Measurements from ENCODE around the gene SLC38A8.

SLC38A8 gene

DNA sequence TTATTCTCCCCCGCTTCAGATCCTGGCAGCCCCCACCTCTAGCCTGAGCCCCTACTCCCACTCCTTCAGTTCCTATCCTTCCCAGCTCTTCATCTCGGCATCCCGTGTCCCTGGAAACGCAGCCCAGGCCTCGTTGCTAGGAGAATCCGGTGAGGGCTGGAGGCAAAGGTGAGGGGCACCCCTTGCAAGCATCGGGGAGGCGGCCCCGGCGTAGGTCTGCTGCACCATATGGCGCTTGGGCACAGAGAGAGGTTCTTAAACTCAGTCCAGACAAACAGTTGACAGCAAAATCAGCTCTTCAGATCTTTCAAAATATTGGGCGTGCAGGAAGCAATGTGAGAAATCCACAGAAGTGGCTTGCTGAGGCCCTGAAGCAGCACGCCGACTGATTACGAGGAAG is 15.0 kb downstream of the SLC38A8 start:
- no peak overlapping the region for H3K27ac ChIP-seq (ENCODE audit: low read depth, low read length, severe bottlenecking)

DNA sequence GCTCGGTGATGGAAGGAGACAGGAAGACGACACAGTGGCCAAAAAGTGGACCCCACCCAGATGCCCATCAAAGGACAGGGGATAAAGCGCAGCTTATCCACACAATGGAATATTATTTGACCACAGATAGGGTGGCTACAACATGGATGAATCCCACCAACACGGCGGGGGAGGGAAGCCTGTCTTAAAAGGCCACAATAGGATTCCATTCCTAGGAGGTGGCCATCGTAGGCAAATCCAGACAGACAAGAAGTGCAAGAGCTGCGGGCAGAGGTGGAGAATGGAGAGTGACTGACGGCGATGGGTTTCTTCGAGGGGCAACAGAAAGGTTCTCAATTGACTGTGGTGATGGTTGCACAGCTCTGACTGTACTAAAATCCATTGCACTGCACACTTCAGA is 16.0 kb downstream of the SLC38A8 start:
- H3K27ac ChIP-seq (ENCODE audit: low read depth, low read length, severe bottlenecking), result no peak overlapping the region
- H3K4me1 ChIP-seq (ENCODE audit: control insufficient read depth, insufficient read depth, low read length, poor library complexity, severe bottlenecking), result no peaks in the 10 kb centered on the region
- 77 to 82% methylated on average over 8 to 9 of the region's 10 CpGs for WGBS, 2 experiments (ENCODE audit: insufficient coverage in 2 of 2)
- H3K4me3 ChIP-seq (ENCODE audit: extremely low read depth, insufficient read depth, low read length, poor library complexity, severe bottlenecking), result no peak overlapping the region
- H3K36me3 ChIP-seq (ENCODE audit: control insufficient read depth, insufficient read depth, low read length), result no peaks in the 10 kb centered on the region
- H3K9me3 ChIP-seq (ENCODE audit: control insufficient read depth, low read length), result peaks cover 12% of the 10 kb centered on the region

More for the DNA sequence above, 15.0 kb downstream of the SLC38A8 start:
- WGBS, 2 experiments (ENCODE audit: insufficient coverage in 2 of 2), result 93% methylated on average over 11 to 14 of the region's 15 CpGs
- peaks cover 2% of the 10 kb centered on the region for H3K9me3 ChIP-seq (ENCODE audit: control insufficient read depth, low read length)
- H3K36me3 ChIP-seq (ENCODE audit: control insufficient read depth, insufficient read depth, low read length), result no peaks in the 10 kb centered on the region
- no peaks in the 10 kb centered on the region for H3K4me1 ChIP-seq (ENCODE audit: control insufficient read depth, insufficient read depth, low read length, poor library complexity, severe bottlenecking)
- no peak overlapping the region for H3K4me3 ChIP-seq (ENCODE audit: extremely low read depth, insufficient read depth, low read length, poor library complexity, severe bottlenecking)

DNA sequence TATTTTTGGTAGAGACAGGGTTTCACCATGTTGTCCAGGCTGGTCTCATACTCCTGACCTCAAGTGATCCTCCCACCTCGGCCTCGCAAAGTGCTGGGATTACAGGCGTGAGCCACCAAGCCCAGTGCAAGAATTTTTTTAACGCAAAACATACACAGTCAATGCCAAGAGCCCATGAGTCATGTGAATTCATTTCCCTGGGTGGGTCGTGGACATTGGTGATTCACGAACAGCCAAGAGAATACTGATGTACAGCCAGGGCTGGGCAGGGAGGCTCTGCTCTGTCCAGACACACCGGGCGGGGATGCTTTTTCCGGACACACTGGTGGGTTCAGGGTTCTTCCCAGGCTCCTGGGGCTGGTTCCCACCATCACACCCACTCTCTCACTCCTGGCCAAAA is 17.7 kb downstream of the SLC38A8 start:
- Histone ChIP-seq H3K4me1 (ENCODE audit: control insufficient read depth, insufficient read depth, low read length, poor library complexity, severe bottlenecking) (no peaks in the 10 kb centered on the region), H3K4me3 (ENCODE audit: extremely low read depth, insufficient read depth, low read length, poor library complexity, severe bottlenecking) (no peak overlapping the region), H3K36me3 (ENCODE audit: control insufficient read depth, insufficient read depth, low read length) (no peaks in the 10 kb centered on the region), H3K27ac (ENCODE audit: low read depth, low read length, severe bottlenecking) (no peak overlapping the region), H3K9me3 (ENCODE audit: control insufficient read depth, low read length) (peaks cover 17% of the 10 kb centered on the region)
- 78 to 91% methylated on average over 9 of the region's 9 CpGs for WGBS, 2 experiments (ENCODE audit: insufficient coverage in 2 of 2)

DNA sequence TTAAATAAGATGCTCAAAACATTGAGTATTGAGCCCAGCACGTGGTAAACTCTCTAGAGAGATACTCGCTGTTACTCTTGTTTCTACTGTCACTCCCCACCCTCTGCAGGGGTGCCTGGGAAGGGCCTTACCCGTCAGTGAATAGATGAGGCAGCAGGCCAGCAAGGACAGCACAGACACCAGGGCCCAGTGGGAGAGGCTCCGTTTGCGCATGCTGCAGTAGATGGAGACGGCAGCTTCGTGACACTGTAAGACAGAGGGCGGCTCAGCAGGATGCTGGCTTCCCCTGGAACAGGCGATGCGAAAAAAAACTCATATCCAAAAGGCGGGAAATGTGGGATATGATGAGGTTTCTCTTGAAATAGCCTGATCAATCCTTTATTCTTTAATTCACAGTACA is 20.0 kb downstream of the SLC38A8 start:
- Histone ChIP-seq H3K9me3 (ENCODE audit: control insufficient read depth, low read length) (peaks cover 17% of the 10 kb centered on the region), H3K4me3 (ENCODE audit: extremely low read depth, insufficient read depth, low read length, poor library complexity, severe bottlenecking) (no peak overlapping the region), H3K36me3 (ENCODE audit: control insufficient read depth, insufficient read depth, low read length) (no peaks in the 10 kb centered on the region), H3K27ac (ENCODE audit: low read depth, low read length, severe bottlenecking) (no peak overlapping the region), H3K4me1 (ENCODE audit: control insufficient read depth, insufficient read depth, low read length, poor library complexity, severe bottlenecking) (no peaks in the 10 kb centered on the region)
- 70 to 80% methylated on average over 7 of the region's 11 CpGs for WGBS, 2 experiments (ENCODE audit: insufficient coverage in 2 of 2)

DNA sequence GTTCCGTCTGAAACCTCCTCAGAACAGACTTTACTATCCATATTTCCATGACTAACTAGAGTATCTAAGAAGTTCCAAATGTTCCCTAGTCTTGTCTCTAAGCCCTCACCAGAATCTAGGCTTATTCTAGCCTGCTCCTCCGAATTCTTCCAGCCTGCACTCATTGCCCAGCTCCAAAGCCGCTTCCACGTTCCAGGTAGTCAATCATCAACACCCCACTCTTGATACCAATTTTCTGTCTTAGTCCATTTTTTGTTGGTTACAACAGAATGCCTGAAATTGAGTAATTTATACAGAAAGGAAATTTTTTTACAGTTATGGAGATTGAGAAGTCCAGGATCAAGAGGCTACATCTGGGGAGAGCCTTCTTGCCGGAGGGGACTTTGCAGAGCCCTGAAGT is 21.1 kb downstream of the SLC38A8 start:
- H3K27ac ChIP-seq (ENCODE audit: low read depth, low read length, severe bottlenecking), result no peak overlapping the region
- H3K36me3 ChIP-seq (ENCODE audit: control insufficient read depth, insufficient read depth, low read length), result no peaks in the 10 kb centered on the region
- H3K4me3 ChIP-seq (ENCODE audit: extremely low read depth, insufficient read depth, low read length, poor library complexity, severe bottlenecking), result no peak overlapping the region
- 60 to 90% methylated on average over 3 of the region's 5 CpGs for WGBS, 2 experiments (ENCODE audit: insufficient coverage in 2 of 2)
- no peaks in the 10 kb centered on the region for H3K4me1 ChIP-seq (ENCODE audit: control insufficient read depth, insufficient read depth, low read length, poor library complexity, severe bottlenecking)
- peaks cover 17% of the 10 kb centered on the region for H3K9me3 ChIP-seq (ENCODE audit: control insufficient read depth, low read length)

DNA sequence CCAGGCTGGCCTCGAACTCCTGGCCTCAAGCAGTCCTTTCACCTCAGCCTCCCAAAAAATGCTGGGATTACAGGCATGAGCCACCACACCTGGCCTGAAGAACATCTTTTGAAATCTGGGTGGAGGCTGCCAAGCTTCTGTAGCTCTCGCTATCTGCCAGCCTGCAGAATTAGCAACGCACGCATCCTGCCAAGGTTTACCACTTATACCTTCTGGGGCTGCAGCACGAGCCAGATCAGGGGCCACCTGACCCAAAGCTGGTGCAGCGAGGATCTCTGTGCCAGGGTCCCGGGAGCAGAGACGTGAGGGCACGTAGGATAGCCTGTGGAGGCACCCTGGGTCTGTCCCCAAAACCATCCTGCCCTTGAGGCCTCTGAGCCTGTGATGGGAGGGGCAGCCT is 22.2 kb downstream of the SLC38A8 start:
- H3K9me3 ChIP-seq (ENCODE audit: control insufficient read depth, low read length), result peaks cover 17% of the 10 kb centered on the region
- H3K4me3 ChIP-seq (ENCODE audit: extremely low read depth, insufficient read depth, low read length, poor library complexity, severe bottlenecking), result no peak overlapping the region
- H3K36me3 ChIP-seq (ENCODE audit: control insufficient read depth, insufficient read depth, low read length), result no peaks in the 10 kb centered on the region
- WGBS, 2 experiments (ENCODE audit: insufficient coverage in 2 of 2), result 92 to 93% methylated on average over 6 to 9 of the region's 9 CpGs
- H3K4me1 ChIP-seq (ENCODE audit: control insufficient read depth, insufficient read depth, low read length, poor library complexity, severe bottlenecking), result no peaks in the 10 kb centered on the region
- H3K27ac ChIP-seq (ENCODE audit: low read depth, low read length, severe bottlenecking), result no peak overlapping the region

DNA sequence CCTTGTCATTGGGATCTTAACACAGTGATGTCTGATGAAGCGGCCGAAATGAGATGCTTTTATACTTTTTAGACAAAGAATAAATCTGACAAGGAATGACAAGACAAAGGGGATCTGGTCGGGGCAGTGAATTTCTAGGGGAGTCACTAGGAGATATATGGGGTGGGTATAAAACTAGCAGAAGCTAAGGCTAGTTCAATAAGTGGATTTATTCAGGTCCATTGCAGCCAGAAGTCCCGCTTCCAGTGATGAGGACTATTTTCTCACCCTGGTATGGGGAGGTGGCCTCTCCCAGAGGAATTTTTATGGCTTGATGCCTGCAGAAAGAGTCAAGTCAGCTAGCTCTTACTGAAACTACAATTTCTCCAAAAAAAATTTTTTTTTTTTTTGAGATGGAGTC is 23.9 kb downstream of the SLC38A8 start:
- Histone ChIP-seq H3K9me3 (ENCODE audit: control insufficient read depth, low read length) (peaks cover 17% of the 10 kb centered on the region), H3K36me3 (ENCODE audit: control insufficient read depth, insufficient read depth, low read length) (no peaks in the 10 kb centered on the region), H3K27ac (ENCODE audit: low read depth, low read length, severe bottlenecking) (no peak overlapping the region), H3K4me3 (ENCODE audit: extremely low read depth, insufficient read depth, low read length, poor library complexity, severe bottlenecking) (no peak overlapping the region), H3K4me1 (ENCODE audit: control insufficient read depth, insufficient read depth, low read length, poor library complexity, severe bottlenecking) (no peaks in the 10 kb centered on the region)
- WGBS, 2 experiments (ENCODE audit: insufficient coverage in 2 of 2), result 97 to 98% methylated on average over 4 of the region's 4 CpGs

DNA sequence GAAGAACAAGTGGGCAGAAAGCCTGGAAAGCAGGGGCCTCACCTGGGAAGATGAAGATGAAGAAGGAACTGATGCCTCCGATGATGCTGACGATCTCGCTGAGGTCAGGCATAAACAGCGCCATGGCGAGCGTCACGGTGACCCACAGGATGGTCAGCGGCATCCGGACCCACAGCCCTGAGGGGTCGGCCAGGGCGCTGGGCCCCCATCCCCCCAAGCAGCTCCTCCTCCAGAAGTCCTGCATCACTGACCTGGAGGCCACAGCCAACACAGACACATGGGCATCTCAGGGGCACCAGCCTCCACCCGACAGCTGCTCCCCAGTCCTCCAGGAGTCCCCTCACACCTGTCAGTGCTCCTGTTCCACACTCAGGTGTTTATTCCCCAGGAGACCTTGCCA is 26.1 kb downstream of the SLC38A8 start:
- 94 to 96% methylated on average over 10 to 12 of the region's 12 CpGs for WGBS, 2 experiments (ENCODE audit: insufficient coverage in 2 of 2)
- Histone ChIP-seq H3K4me1 (ENCODE audit: control insufficient read depth, insufficient read depth, low read length, poor library complexity, severe bottlenecking) (no peaks in the 10 kb centered on the region), H3K4me3 (ENCODE audit: extremely low read depth, insufficient read depth, low read length, poor library complexity, severe bottlenecking) (no peak overlapping the region), H3K9me3 (ENCODE audit: control insufficient read depth, low read length) (peaks cover 3% of the 10 kb centered on the region), H3K36me3 (ENCODE audit: control insufficient read depth, insufficient read depth, low read length) (no peaks in the 10 kb centered on the region), H3K27ac (ENCODE audit: low read depth, low read length, severe bottlenecking) (no peak overlapping the region)

DNA sequence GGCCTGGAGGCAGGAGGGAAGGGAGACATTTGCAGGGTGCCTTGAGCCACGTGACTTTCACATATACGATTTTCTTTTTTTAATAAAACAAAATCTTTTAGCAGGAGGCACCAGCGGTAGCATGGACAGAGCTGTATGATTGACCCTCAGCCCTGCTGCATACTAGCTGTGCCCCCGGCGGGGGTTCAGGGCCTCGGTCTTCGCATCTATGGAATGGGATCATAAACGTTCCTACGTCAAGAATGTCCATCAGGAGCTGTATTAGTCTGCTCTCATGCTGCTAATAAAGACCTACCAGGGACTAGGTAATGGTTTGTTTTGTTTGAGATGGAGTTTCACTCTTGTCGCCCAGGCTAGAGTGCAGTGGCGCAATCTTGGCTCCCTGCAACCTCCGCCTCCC is 27.2 kb downstream of the SLC38A8 start:
- WGBS, 2 experiments (ENCODE audit: insufficient coverage in 2 of 2), result 91% methylated on average over 8 to 10 of the region's 12 CpGs
- H3K27ac ChIP-seq (ENCODE audit: low read depth, low read length, severe bottlenecking), result no peak overlapping the region
- H3K4me3 ChIP-seq (ENCODE audit: extremely low read depth, insufficient read depth, low read length, poor library complexity, severe bottlenecking), result no peak overlapping the region
- no peaks in the 10 kb centered on the region for H3K9me3 ChIP-seq (ENCODE audit: control insufficient read depth, low read length)
- H3K4me1 ChIP-seq (ENCODE audit: control insufficient read depth, insufficient read depth, low read length, poor library complexity, severe bottlenecking), result no peaks in the 10 kb centered on the region
- no peaks in the 10 kb centered on the region for H3K36me3 ChIP-seq (ENCODE audit: control insufficient read depth, insufficient read depth, low read length)

DNA sequence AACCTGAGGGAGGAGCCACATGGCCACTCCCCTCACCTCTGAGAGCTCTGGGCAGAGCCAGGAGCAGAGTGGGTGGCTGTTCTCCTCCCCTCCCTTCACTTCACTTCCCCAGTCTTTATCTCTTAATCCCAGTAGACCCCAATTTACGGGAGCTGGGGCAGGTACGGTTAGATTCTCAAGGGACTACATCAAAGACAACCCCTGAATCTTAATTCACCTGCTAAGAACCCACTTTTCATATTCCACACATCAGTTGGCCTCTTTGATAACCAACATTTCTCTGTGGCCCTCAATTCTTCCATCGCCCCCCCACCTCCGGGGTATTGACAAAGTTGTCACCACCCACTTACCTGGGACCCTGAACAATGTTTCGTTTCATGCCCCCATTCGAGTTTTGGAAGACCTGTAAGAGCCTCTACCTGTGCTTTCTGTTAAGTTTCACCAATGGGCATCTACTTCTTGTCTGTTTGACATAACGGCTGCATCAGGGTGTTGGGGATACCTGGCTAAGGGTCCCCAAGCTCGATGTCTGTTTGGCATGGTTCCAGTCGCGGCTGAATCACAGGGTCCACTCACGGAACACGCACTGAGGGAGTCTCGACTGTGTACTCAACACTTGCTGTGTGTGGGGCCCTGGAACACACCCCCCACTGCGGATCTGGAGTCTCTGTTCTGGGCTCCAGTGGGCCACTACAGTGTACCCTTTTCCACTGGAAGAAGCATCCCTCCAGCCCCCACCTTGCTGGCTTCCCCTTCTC is 27.8 kb downstream of the SLC38A8 start:
- Histone ChIP-seq H3K4me3 (ENCODE audit: extremely low read depth, insufficient read depth, low read length, poor library complexity, severe bottlenecking) (no peak overlapping the region), H3K4me1 (ENCODE audit: control insufficient read depth, insufficient read depth, low read length, poor library complexity, severe bottlenecking) (no peaks in the 10 kb centered on the region), H3K9me3 (ENCODE audit: control insufficient read depth, low read length) (no peaks in the 10 kb centered on the region), H3K27ac (ENCODE audit: low read depth, low read length, severe bottlenecking) (no peak overlapping the region), H3K36me3 (ENCODE audit: control insufficient read depth, insufficient read depth, low read length) (no peaks in the 10 kb centered on the region)
- WGBS, 2 experiments (ENCODE audit: insufficient coverage in 2 of 2), result 80 to 91% methylated on average over 11 to 13 of the region's 14 CpGs

DNA sequence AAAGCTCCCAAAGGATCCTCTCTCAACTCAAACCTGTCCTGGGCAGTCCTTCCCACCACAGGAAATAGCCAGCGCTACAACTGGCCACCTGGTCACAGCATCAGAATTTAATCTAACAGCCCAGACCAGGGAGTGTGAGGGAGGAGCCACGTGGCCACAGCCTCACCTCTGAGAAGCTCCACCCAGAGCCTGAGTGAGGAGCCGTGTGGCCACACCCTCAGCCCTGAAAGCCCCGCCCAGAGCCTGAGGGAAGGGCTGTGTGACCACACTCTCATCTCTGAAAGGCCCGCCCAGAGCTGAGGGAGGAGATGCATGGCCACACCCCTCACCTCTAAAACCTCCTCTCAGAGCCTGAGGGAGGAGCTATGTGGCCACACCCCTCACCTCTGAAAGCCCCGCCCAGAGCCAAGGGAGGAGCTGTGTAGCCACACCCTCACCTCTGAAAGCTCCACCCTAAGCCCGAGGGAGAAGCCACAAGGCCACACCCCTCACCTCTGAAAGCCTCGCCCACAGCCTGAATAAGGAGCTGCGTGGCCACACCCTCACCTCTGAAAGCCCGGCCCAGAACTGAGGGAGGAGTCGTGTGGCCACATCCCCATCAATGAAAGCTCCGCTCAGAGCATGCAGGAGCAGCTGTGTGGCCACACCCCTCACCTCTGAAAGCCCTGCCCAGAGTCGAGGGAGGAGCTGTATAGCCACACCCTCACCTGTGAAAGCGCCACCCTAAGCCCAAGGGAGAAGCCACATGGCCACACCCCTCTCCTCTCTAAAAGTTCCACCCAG is 28.6 kb downstream of the SLC38A8 start:
- Histone ChIP-seq H3K27ac (ENCODE audit: low read depth, low read length, severe bottlenecking) (no peak overlapping the region), H3K36me3 (ENCODE audit: control insufficient read depth, insufficient read depth, low read length) (no peaks in the 10 kb centered on the region), H3K9me3 (ENCODE audit: control insufficient read depth, low read length) (no peaks in the 10 kb centered on the region), H3K4me1 (ENCODE audit: control insufficient read depth, insufficient read depth, low read length, poor library complexity, severe bottlenecking) (no peaks in the 10 kb centered on the region), H3K4me3 (ENCODE audit: extremely low read depth, insufficient read depth, low read length, poor library complexity, severe bottlenecking) (no peak overlapping the region)
- WGBS, 2 experiments (ENCODE audit: insufficient coverage in 2 of 2), result 16 to 22% methylated on average over 9 of the region's 14 CpGs
